Measurements from ENCODE around the gene GRB14.
A peak's percentile ranks its signal among the peaks of the same experiment; 100 is the strongest.

The GRB14 gene

DNA sequence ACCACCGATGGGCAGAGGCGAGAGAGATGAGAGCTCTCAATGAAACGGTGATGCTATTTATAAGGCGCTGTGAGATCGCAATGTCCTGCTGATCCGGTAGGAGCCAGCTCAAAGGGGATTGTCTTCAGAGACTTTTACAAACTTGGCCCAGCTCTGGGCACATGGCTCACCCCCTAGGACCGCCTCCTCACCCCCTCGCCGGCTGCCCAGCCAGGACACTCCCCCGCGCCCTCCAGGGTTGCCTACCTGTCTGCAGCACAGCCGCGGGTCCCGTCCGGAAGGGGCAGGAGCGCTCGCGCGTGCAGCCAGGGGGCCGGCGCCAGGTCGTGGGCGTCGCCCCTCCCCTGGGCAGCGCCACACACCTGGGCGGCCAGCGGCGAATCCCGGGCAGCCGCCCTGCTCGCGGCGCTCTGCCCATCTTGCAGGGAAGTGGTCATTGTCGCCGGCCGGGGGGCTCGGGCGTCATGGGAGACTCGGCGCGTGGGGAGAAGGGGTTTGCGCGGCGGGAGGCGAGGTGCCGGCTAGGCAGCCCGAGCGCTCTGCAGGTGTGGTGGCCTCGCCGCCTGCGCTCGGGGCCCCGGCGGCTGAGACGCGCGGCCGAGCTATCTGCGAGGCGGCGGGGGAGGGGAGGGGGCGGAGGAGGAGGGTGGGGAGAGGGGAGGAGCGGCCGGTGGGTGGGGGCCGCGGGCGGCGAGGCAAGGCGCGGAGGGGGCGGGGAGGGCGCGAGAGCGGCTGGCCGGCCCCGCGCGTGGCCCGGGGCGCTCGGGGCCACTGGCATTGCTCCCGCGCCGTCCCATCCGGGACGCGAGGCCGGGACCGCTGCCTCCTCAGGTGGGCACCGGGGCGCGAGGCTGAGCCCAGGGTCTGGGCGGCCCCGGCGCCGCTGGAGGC is at the start of gene GRB14:
TSS of gene GRB14 (minus strand) at position 610 of the 891 bp plus-strand sequence. CDS start at position 437, 173 bp downstream.
- DNase-seq (ENCODE audit: extremely low read depth, low read depth) = no peak
- peak within 1 kb of the TSS; percentile 43 for H3K4me3 ChIP-seq (replicated peaks; ENCODE audit: low read depth, low read length)
- TF ChIP-seq, protein P1, sequence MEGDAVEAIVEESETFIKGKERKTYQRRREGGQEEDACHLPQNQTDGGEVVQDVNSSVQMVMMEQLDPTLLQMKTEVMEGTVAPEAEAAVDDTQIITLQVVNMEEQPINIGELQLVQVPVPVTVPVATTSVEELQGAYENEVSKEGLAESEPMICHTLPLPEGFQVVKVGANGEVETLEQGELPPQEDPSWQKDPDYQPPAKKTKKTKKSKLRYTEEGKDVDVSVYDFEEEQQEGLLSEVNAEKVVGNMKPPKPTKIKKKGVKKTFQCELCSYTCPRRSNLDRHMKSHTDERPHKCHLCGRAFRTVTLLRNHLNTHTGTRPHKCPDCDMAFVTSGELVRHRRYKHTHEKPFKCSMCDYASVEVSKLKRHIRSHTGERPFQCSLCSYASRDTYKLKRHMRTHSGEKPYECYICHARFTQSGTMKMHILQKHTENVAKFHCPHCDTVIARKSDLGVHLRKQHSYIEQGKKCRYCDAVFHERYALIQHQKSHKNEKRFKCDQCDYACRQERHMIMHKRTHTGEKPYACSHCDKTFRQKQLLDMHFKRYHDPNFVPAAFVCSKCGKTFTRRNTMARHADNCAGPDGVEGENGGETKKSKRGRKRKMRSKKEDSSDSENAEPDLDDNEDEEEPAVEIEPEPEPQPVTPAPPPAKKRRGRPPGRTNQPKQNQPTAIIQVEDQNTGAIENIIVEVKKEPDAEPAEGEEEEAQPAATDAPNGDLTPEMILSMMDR (IDR thresholded peaks at IDR 0.05; ENCODE audit: low read depth, low read length, missing control alignments) = no peak

DNA sequence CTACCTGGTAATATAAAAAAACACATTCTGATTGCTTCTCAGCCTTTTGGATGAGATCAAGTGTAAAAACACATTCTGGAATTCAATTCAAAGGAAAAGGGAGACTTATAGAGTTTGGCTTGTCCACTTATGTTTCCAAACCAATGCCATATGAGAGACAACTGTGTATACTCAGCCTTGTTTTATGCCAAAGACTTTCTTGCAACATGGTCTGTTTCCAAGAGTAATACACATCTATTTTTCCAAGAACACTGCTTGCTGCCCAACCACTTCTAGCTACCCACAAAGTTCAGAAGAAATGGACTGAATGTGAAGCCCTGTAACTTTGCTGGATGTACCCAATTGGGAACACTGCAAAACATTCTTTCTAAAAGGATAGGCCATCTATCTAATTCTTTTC is 48.0 kb upstream of the GRB14 start:
- H3K4me3 ChIP-seq (replicated peaks; ENCODE audit: low read depth, low read length) = no peak overlapping the region
- TF ChIP-seq, protein P1 (IDR thresholded peaks at IDR 0.05; ENCODE audit: low read depth, low read length, missing control alignments) = no peak
- DNase-seq (ENCODE audit: extremely low read depth, low read depth) = no peak

DNA sequence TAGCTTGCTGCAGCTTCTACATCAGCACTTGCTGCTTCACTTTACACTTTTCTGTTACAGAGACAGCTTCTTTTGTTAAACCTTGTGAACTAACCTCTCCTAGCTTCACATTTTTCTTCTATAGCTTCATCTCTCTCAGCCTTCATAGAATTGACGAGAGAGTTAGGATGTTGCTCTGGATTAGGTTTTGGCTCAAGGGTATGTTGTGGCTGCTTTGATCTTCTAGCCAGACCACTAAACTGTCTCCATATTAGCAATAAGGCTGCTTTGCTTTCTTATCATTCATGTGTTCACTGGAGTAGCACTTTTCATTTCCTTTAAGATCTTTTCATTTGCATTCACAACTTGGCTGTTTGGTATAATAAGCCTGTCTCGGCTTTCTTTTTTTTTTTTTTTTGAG is 46.3 kb upstream of the GRB14 start:
- no peak overlapping the region for H3K4me3 ChIP-seq (replicated peaks; ENCODE audit: low read depth, low read length)
- no peak for DNase-seq (ENCODE audit: extremely low read depth, low read depth)
- TF ChIP-seq, protein P1 (IDR thresholded peaks at IDR 0.05; ENCODE audit: low read depth, low read length, missing control alignments) = no peak

DNA sequence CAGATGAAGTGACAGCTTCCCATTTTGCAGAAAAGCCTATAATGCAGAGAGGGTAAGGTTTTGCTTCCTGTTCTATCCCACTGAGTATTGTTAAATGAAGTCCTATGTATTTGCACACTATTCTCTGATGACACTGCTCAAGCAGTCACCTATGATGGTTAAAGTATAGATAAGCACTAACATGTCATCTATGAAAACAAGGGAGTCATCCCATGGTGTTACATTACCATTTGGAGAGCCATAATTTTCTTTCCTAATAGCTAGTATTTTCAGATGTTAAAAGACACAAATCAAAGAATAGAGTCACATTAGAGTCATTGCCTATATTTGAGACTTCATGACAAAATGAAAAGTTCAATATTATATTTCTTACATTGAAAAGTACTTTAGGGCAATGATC is 42.8 kb upstream of the GRB14 start:
- no peak overlapping the region for H3K4me3 ChIP-seq (replicated peaks; ENCODE audit: low read depth, low read length)
- TF ChIP-seq, protein P1 (IDR thresholded peaks at IDR 0.05; ENCODE audit: low read depth, low read length, missing control alignments) = no peak
- no peak for DNase-seq (ENCODE audit: extremely low read depth, low read depth)

DNA sequence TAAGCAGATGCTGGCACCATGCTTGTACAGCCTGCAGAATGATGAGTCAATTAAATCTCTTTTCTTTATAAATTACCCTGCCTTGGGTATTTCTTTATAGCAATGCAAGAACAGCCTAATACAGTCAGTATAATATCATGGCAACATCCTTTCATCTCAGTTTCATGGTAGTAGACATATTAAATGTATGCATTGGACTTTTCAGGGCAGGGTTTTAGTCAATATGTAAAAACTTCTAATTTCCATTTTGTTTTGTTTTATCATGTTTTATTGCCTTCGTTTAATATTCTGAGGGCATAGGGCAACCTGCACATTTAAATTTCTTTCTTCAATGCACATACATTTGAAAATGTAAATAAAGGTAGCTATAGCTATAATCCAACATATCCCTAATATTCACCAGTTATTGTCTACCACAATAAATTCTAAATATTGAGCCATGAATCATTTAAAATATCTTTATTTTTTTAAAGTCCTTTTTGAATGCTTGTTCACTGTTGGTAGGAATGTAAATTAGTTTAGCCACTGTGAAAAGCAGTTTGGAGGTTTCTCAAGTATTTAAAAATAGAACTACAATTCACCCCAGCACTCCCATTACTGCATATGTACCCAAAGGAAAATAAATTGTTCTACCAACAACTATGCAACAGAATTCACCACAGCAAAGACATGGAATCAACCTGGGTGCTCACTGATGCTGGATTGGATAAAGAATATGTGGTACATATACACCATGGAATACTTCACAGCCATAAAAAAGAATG is 41.8 kb upstream of the GRB14 start:
- TF ChIP-seq, protein P1 (IDR thresholded peaks at IDR 0.05; ENCODE audit: low read depth, low read length, missing control alignments) = no peak
- no peak overlapping the region for H3K4me3 ChIP-seq (replicated peaks; ENCODE audit: low read depth, low read length)
- DNase-seq (ENCODE audit: extremely low read depth, low read depth) = no peak

DNA sequence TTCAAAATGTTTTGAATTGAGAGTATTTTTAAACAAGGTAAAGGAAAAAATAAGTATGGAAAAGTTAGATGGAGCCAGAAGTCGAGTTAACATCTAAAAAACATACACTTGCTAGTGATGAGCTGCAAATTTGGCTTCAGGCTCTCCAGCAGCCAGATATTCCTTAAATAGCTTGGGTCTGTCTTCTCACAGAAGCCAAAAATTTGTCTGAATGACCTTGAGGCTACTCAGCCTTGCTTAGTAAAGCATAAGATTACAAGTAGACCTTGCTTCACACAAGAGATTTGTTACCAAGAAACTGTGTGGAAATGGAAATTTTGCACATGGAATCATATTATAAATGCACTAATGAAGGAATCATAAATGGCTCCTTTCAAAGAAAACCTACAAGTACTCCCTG is 40.8 kb upstream of the GRB14 start:
- no peak overlapping the region for H3K4me3 ChIP-seq (replicated peaks; ENCODE audit: low read depth, low read length)
- TF ChIP-seq, protein P1 (IDR thresholded peaks at IDR 0.05; ENCODE audit: low read depth, low read length, missing control alignments) = no peak
- no peak for DNase-seq (ENCODE audit: extremely low read depth, low read depth)
